Measurements from ENCODE around the gene RNF214.
"Not testable (repeated sequence)": the region's sequence is repeated elsewhere in the genome, so short reads cannot be mapped to it uniquely, and the experiment has no call there.

Gene RNF214

DNA sequence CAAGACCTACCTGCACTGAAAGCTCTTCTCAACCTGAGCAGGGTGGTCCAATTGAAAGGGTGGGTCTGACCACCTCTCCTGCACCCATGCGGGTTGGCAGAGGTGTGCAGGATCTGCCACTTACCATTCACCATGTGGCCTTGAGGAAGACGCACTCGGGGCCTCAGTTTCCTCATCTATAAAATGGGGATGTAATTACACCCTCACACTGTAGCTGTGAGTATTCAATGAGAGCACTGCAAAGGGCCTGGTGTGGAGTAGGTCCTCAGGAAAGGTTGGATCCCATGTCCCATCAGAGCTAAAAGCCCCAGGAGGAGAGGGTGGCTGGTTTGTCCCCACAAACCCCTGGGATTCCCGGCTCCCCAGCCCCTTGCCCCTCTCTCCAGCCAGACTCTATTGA lies 33.9 kb upstream of the RNF214 start:
- DNase-seq, result no peak

DNA sequence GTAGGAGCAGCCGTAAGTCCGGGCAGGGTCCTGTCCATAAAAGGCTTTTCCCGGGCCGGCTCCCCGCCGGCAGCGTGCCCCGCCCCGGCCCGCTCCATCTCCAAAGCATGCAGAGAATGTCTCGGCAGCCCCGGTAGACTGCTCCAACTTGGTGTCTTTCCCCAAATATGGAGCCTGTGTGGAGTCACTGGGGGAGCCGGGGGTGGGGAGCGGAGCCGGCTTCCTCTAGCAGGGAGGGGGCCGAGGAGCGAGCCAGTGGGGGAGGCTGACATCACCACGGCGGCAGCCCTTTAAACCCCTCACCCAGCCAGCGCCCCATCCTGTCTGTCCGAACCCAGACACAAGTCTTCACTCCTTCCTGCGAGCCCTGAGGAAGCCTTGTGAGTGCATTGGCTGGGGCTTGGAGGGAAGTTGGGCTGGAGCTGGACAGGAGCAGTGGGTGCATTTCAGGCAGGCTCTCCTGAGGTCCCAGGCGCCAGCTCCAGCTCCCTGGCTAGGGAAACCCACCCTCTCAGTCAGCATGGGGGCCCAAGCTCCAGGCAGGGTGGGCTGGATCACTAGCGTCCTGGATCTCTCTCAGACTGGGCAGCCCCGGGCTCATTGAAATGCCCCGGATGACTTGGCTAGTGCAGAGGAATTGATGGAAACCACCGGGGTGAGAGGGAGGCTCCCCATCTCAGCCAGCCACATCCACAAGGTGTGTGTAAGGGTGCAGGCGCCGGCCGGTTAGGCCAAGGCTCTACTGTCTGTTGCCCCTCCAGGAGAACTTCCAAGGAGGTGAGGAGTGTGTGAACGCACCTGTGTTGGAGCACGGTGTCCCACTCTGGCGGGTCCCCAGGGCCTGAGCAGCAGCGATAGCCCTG lies 33.2 kb upstream of the RNF214 start, which contains the start of gene TAGLN:
TSS of gene TAGLN (plus strand) at position 318 of the 863 bp plus-strand sequence. CDS start 3,644 bp downstream, outside the sequence.
- DNase-seq, result no peak

DNA sequence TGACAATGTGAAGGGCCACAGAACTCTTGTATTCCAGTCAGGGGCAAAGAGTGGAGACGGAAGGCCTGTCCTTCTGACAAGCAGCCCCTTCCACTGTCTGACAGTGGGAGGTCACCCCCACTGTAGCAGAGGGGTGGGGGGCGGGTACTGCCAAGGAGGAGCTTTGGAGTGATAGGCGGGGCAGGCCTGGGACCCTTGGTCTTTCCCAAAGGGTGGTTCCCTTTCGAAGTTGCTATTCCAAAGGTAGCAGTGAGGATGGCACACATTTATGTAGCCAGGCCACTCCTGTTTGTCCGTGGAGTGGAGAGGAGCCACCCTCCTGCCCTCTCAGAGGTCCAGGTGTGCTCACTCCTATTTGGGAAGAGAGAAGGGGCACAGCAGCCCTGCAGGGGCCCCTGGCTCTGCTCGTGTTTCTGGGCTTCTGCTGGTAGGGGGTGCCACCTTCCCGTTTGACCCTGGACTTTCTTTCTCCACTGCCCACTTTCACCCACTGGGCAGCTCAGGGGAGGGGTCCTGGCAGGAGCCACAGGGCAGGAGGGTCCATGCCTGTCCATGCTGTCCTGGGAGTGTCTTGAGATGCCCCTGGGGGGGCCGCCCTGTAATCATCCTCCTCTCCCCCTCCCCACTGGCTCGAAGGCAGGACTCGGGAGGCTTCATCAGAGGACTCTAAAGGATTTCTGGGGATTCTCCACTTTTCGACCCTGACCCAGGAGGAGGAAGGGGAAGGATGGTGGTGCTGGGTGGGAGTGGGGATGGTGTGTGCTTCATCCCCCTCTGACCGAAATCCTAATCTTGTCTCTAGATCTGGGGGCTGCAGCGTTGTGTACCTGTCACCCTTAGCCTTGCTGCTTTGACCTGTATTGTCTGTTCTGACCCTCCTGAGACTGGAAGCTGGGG lies 32.3 kb upstream of the RNF214 start:
- DNase-seq, result no peak

DNA sequence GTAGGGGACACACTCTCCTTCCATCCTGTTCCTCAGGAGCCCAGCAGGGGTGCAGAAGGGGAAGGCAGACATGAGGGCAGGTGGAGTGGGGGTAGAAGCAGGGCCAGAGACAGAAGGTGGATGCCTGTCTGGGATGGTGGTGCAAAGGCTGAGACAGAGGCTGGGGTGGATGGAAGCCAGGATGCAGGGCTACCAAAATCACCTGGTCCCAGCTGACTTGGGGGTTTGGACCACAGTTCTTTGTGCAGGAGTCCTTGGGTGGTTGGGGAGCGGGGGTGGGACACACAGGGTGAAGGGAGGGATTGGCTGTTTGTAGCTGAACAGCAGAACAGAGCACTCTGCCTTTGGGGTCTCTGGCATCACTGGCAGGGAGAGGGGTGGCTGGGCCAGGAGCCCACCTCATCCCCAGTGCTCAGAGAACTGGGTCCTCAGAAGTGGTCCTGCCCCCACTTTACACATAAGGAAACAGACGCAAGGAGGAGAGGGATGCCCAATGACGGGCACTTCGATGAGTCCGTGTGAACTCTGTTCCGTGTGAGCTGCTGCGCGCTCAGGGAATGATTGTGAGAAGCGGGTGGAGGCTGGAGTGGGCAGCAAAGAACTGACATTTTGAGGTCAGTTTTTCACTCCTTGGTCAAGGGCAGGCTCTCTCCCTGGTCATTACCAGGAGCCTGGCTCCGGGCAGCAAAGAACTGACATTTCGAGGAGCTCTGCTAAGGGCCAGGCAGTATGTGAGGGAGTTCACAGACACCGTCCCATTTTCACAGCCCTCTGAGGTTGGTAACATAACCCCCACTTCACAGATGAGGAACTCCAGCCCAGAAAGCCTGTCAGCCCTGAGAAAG lies 31.4 kb upstream of the RNF214 start:
- no peak for DNase-seq

DNA sequence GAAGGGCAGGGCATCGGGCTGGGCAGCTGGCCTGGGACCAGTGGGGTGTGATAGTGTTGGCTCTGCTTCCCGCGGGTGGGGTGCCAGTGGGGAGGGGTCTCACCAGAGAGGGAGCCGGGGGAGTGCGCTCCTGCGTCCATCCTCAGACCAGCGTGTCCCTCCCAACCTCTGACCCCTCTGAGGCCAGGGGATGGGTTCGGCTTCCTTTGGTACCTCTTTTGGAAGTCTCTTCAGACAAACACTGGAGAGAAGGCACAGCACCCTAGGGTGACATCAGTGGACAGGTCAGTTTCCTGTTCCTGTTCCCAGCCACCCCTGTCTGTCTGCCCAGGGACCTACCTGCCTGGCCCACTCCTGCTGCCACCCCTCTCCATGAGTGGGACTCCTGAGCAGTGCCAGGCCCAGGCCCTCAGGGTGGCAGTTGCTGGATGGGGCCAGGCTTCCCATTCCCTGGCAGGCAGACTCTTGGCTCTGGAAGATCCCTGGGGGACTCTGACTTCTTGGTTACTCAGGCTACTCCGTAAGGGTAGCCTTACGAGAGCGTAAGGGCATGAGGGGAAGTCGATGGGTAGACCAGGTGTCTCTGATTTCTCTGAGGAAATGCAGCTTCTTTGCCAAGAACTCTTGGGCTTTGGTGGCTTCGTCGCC lies 30.7 kb upstream of the RNF214 start:
- no peak for DNase-seq

DNA sequence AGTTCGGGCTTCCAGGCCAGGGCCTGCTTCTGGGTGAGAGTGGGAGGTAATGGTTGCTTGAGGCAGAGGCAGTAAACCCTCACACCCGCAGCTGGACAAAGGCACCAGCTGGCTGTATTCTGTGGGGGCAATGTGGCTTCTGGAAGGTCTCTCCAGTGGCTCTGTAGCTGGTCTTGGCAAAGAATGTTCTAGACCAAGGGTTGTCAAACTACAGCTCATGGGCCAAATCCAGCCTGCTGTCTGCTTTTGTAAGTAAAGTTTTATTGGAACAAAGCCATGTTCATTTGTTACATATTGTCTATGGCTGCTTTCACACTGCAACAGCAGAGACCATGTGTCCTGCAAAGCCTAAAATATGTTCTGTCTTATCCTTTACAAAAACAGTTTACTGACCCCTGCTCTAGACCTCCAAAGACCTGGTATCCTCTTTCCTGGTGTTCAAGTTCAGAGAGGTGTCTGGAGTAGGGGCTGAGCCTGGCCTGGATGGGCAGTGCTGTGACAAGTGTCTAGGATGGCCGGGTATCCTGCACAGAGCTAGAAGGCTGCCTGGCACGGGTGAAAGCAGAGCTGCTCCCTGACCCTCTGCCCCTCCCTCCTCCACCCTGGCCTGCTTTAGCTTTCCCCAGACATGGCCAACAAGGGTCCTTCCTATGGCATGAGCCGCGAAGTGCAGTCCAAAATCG lies 29.9 kb upstream of the RNF214 start:
- no peak for DNase-seq

DNA sequence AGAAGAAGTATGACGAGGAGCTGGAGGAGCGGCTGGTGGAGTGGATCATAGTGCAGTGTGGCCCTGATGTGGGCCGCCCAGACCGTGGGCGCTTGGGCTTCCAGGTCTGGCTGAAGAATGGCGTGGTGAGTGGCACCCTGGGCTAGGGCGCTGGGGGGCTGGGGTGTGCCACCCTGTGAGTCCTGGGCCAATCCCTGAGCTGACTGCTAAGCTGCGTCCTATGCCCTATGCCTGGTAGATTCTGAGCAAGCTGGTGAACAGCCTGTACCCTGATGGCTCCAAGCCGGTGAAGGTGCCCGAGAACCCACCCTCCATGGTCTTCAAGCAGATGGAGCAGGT lies 29.4 kb upstream of the RNF214 start:
- DNase-seq, result no peak

DNA sequence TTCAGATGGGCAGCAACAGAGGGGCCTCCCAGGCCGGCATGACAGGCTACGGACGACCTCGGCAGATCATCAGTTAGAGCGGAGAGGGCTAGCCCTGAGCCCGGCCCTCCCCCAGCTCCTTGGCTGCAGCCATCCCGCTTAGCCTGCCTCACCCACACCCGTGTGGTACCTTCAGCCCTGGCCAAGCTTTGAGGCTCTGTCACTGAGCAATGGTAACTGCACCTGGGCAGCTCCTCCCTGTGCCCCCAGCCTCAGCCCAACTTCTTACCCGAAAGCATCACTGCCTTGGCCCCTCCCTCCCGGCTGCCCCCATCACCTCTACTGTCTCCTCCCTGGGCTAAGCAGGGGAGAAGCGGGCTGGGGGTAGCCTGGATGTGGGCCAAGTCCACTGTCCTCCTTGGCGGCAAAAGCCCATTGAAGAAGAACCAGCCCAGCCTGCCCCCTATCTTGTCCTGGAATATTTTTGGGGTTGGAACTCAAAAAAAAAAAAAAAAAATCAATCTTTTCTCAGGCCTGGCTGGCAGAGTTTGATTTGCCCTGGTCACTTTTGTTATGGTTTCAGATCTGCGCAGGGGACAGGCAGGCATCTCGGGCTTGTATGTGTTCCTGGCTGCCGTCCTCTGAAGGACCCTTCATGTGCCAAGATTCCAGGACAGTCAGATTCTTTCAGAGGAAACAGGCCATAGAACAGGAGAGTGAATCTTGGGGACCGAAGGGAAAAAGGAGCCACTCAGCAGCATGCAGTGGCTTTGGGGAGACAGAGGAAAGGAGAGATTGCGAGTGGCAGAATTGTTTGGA lies 28.0 kb upstream of the RNF214 start:
- no peak for DNase-seq

DNA sequence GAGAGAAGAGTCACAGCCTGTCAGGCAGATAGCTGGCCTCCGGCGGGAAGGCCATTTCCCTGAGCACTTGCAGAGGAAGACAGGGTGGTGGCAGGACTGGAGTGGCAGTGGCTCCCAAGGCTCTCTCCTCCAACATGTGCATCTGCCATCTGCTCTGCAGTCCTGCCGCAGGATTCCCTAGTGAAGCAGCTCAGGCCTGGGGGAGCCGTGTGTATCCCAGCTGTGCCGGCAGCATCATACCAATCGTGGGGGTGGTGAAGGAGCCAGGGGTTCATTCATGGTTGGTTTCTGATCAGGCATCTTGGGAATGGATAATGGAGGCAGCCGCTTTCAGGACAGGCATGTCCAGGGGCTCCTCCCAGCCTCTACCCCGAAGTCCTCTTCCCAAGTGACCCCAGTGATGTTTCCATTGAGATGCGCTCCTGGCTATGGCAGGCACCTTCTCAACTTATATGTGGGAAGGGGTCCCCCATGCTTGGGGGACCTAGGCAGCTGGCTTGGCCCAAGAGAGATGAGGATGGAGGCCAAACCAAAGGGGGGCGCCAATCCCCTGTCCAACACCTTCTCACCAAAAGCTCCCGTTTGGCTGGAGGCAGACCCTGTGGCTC lies 27.2 kb upstream of the RNF214 start:
- DNase-seq, result no peak

DNA sequence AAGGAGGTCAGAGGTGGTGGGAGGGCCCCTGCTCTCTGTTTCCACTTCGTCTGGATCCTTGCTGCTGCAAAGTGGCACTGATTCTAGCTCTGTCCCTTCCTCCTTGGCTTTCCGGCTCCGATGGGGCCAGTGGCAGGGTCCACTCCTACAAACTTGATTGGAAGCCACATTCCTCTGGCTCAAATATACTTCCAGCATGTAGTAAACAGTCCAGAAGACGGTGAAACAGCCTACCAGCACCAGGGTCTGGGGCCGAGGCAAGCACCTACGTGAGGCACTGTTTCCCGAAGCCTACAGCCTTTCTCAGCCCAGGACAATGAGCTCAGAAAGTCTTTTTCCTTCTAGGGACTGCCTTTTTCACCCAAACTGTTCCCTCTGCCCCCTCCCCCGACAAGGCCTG lies 26.4 kb upstream of the RNF214 start:
- DNase-seq, result not testable (repeated sequence)

DNA sequence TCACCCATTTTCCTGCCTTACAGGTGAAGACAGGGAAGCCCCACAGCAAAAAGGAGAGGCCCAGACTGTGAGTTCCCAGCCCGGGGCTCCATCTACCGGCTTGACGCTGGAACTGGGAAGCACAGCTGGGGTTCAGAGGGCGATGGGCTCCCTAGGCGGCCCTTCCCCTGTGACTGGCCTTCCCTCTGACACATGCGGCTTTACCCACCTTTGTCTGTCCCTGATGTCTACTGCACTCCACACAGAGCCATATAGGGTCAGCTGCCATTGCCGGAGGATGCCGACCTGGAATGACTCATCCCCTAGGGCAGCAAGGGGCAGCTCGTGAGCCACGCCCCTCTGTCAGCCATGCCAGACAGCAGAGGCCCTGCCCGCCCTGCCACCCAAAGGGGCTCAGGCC lies 25.6 kb upstream of the RNF214 start:
- not testable (repeated sequence) for DNase-seq

DNA sequence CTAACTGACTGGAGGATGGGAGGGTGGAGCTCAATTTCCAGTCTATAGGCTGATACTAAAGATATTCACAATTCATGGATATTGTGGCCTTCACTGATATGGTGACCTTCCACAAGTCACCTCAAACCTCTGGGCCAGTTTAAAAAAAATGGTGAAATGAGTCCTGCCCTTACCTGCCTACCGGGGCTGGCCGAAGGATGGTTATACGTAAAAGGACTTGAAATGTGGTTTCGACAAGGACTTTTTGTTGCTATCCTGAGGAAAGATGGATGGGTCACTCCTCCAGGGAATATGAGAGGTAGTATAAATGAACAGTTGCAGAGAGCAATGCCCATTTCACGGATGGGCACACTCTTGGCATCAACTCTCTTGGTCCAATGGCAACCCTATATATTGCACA lies 25.0 kb upstream of the RNF214 start:
- DNase-seq, result not testable (repeated sequence)

DNA sequence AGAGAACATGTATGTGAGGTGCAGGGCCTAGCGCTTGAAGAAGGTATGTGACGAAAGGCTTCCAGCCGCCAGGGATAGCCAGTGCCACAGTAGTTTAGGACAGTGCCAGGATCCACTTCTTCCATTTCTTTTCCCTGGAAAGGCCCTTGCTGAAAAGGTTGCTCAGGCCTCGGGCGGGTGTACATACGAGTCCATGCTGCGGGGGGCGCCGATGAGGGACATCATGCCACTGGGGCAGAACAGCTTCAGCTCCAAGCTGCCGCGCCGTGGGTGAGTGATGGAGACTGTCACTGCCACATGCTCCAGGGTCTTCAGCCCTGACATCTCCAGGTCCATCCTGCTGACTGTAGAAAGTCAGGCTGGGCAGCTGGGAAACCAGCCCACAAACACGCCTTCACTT lies 23.8 kb upstream of the RNF214 start:
- DNase-seq, result not testable (repeated sequence)

DNA sequence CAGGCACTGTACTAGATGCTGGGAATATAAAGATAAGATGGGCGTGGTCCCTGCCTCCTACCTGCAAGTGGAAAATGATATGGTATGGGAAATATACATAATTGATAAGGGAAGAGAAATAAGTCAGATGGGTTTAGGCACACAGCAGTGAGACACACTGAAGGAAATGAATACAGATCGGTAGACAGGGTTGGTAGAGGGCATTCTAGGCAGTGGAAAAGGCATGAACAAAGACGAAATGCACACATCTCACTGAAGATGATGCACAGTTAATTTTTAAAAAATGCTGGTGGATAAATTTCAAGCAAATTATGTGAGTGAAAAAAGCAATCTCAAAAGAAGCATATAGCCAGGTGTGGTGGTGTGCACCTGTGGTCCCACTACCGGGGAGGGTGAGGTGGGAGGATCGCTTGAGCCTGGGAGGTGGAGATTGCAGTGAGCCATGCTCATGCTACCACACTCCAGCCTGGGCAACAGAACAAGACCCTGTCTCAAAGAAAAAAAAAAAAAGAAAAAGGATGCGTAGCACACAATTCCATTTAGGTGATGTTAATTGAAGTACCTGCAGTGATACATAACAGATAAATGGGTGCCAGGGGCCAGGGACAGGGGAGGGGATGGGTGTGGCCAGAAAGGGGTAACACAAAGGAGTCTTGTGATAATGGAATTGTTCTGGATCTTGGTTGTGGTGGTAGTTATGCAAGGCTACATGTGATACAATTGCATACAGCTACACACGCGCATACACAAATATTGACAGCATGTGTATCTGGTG lies 22.9 kb upstream of the RNF214 start:
- DNase-seq, result not testable (repeated sequence)

DNA sequence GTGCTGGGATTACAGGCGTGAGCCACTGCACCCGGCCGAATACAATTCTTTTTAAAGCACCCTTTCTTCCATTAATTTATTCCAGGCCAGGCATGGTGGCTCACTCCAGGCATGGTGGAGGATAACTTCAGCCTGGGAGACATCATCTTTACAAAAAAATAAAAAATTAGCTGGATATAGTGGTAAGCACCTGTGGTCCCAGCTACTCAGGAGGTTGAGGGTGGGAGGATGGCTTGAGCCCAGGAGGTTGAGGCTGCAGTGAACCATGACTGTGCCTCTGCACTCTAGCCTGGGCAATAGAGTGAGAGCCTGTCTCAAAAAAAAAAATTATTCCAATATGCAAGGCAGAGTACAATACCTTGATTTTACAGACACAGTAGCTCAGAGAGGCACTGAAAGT lies 21.9 kb upstream of the RNF214 start:
- DNase-seq, result no peak

DNA sequence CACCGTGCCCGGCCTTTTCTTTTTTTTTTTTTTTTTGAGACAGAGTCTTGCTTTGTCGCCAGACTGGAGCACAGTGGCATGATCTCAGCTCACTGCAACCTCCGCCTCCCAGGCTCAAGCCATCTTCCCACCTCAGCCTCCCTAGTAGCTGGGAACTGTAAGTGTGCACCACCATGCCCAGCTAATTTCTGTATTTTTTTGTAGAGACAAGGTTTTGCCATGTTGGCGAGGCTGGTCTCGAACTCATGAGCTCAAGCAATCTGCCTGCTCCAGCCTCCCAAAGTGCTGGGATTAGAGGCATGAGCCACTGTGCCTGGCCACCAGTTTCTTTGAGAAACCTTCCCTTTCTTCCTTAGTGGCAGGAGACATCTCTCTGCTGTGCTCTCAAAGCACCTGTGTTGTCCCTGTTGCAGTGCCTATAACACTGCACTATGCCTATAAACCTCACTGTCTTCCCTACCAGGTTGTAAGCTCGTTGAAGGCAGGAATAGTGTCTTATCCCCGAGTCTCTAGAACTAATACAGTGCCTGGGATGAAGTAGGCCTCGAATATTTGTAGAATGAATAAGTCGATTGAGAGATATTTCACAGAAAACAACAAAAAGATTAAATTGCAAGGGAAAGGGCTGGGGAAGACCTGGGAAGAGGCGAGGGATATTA lies 19.6 kb upstream of the RNF214 start:
- no peak for DNase-seq

DNA sequence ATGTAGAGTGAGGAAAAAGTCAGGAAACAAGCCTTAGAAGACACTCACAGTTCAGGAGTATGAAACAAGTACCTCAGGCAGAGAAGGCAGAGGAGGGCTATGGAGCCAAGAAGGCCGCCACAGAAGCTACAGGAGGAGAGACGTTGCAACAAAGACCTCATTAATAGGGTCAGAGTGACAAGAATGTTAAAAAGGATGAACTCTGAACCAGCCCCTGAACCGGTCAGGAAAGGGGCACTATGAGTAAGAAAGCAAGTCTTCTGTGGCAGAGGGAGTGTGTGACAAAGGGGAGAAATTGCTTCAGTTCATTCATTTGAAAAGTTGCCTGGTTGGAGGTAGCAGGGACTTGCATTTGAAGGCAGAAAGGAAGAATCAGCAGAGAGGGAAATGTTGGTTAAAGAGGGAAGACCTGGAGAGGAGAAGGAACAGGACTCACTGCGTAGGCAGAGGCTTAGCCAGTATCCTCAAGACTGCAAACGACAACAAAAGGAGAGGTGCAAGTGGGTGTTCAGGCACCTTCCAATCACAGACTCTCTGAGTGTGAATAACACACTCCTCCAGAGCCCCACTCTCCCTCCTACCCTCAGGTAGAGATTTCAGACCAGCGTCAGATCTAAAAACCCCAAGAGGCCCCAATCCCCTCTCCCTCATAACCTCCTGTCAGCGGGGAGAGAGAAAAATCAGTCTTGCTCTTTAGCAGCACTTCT lies 17.9 kb upstream of the RNF214 start:
- DNase-seq, result no peak

All from stimulated activated CD4-positive, alpha-beta T cell treated with anti-CD3 and anti-CD28 coated beads, Interleukin-2, amount 100 ng/mL, for 48 hours (primary cell).